Kidney epithelial cell (primary cell): ENCODE results near the gene MRM3. TPM values are rescaled to one million over a fixed set of nuclear protein-coding genes. Genes with fewer than 3 reads are reported as not detected.

Experiments
- DNase-seq: peaks from one replicate; pipeline ENCODE4 v3.0.0-alpha.2; 2010; ENCODE audit warnings: low read depth
- H3K27me3 ChIP-seq: 2 replicates; pipeline ENCODE4 v1.6.0; 2011; ENCODE audit warnings: low read length; ENCODE audit not compliant: control insufficient read depth, insufficient read depth
- H3K36me3 ChIP-seq: 2 replicates; pipeline ENCODE4 v1.5.1; 2011; ENCODE audit warnings: low read length; ENCODE audit not compliant: control insufficient read depth, insufficient read depth
- H3K4me3 ChIP-seq: 2 replicates; pipeline ENCODE4 v1.5.1; 2011; ENCODE audit warnings: low read depth, mild to moderate bottlenecking, control low read depth, low read length
- CTCF ChIP-seq: IDR thresholded peaks from 2 replicates; pipeline ENCODE4 v1.5.1; 2011; ENCODE audit warnings: mild to moderate bottlenecking, moderate library complexity, low read length, control low read depth, inconsistent platforms; ENCODE audit not compliant: insufficient read depth, poor library complexity, severe bottlenecking
- total RNA-seq: library from RNA; depleted of rRNA; stranded (reverse); fragments of >200 nt; gene quantifications from 2 replicates; pipeline ENCODE4 v1.2.3, GENCODE V29; 2015

Gene MRM3
- total RNA-seq, 1 donor from 2014 or later = 28.0 TPM

GRCh38 chr17:841313-841712, 59.2 kb downstream of the MRM3 start:
- no peak for DNase-seq
- no peak for TF ChIP-seq CTCF
- Histone ChIP-seq H3K4me3 (no peak overlapping the region), H3K27me3 (no peaks in the 10 kb centered on the region), H3K36me3 (no peaks in the 10 kb centered on the region)

Other genes starting within 250 kb of the MRM3 start
- gene VPS53, start 67.5 kb upstream of the MRM3 start, total RNA-seq = 22.8 and 23.2 TPM in 2 replicates
- gene TLCD3A, start 49.8 kb upstream of the MRM3 start, total RNA-seq = 28.3 and 38.4 TPM in 2 replicates
- gene GEMIN4, start 30.1 kb upstream of the MRM3 start, total RNA-seq = 13.3 and 21.6 TPM in 2 replicates
- 87.0 and 121 TPM in 2 replicates for gene GLOD4, start 73 bp upstream of the MRM3 start, total RNA-seq
- 30.2 and 34.3 TPM in 2 replicates for gene NXN, start 197.4 kb downstream of the MRM3 start, total RNA-seq
- gene TIMM22, start 214.8 kb downstream of the MRM3 start, total RNA-seq = 17.9 and 18.5 TPM in 2 replicates